HG02885 (cell line): Measurements from ENCODE around the gene PATJ.

Source experiments
- ATAC-seq: cut with Tn5 transposase; IDR thresholded peaks from one replicate; pipeline ENCODE4 v1.9.1; 2021; ENCODE audit warnings: mild to moderate bottlenecking; ENCODE audit not compliant: unreplicated experiment, poor library complexity

PATJ gene

GRCh38 chr1:62038594-62039284 is 296.5 kb downstream of the PATJ start:
- ATAC-seq: no peak

- no peak for ATAC-seq
Measured at GRCh38 chr1:62040450-62040849, 298.2 kb downstream of the PATJ start.

- ATAC-seq: no peak
Measured at GRCh38 chr1:62040973-62041372, 298.7 kb downstream of the PATJ start.

- no peak for ATAC-seq
Measured at GRCh38 chr1:62043154-62043553, 300.9 kb downstream of the PATJ start.

GRCh38 chr1:62045574-62045973 is 303.3 kb downstream of the PATJ start:
- no peak for ATAC-seq

- no peak for ATAC-seq
Measured at GRCh38 chr1:62046927-62047326, 304.6 kb downstream of the PATJ start.

- no peak for ATAC-seq
Measured at GRCh38 chr1:62050165-62050564, 307.9 kb downstream of the PATJ start.

- no peak for ATAC-seq
Measured at GRCh38 chr1:62052946-62053345, 310.7 kb downstream of the PATJ start.

- ATAC-seq: no peak
Measured at GRCh38 chr1:62054188-62054587, 311.9 kb downstream of the PATJ start.

- ATAC-seq: no peak
Measured at GRCh38 chr1:62057230-62057629, 314.9 kb downstream of the PATJ start.

- ATAC-seq: no peak
Measured at GRCh38 chr1:62057641-62058290, 315.5 kb downstream of the PATJ start.

- no peak for ATAC-seq
Measured at GRCh38 chr1:62058956-62059355, 316.7 kb downstream of the PATJ start.

- ATAC-seq: no peak
Measured at GRCh38 chr1:62062087-62062486, 319.8 kb downstream of the PATJ start.

GRCh38 chr1:62064829-62065407 is 322.6 kb downstream of the PATJ start:
- ATAC-seq: no peak

- no peak for ATAC-seq
Measured at GRCh38 chr1:62066713-62067112, 324.4 kb downstream of the PATJ start.

GRCh38 chr1:62068416-62068843 is 326.1 kb downstream of the PATJ start:
- ATAC-seq: no peak

GRCh38 chr1:62068978-62069377 is 326.7 kb downstream of the PATJ start:
- no peak for ATAC-seq

GRCh38 chr1:62070384-62071011 is 328.2 kb downstream of the PATJ start:
- ATAC-seq: no peak

GRCh38 chr1:62071695-62072094 is 329.4 kb downstream of the PATJ start:
- ATAC-seq: no peak

- no peak for ATAC-seq
Measured at GRCh38 chr1:62076286-62076685, 334.0 kb downstream of the PATJ start.

GRCh38 chr1:62077821-62078220 is 335.5 kb downstream of the PATJ start:
- no peak for ATAC-seq
